Brain microvascular endothelial cell (primary cell): ENCODE results near the gene MAD1L1.

Source experiments
- DNase-seq: peaks from one replicate; pipeline ENCODE4 v3.0.0-alpha.2; 2020
- H3K27ac ChIP-seq: fragments of 250-450 bp; sonication (Bioruptor Pico); 2 replicates; pipeline ENCODE4 v1.5.1; 2020; ENCODE audit warnings: mild to moderate bottlenecking, moderate library complexity
- H3K27me3 ChIP-seq: fragments of 250-450 bp; sonication (Bioruptor Pico); replicated peaks from 2 replicates; pipeline ENCODE4 v1.5.1; 2020; ENCODE audit warnings: mild to moderate bottlenecking
- H3K36me3 ChIP-seq: fragments of 250-450 bp; sonication (Bioruptor Pico); replicated peaks from 2 replicates; pipeline ENCODE4 v1.5.1; 2020; ENCODE audit warnings: mild to moderate bottlenecking
- H3K4me3 ChIP-seq: 2 replicates; pipeline ENCODE4 v1.5.1; 2011; ENCODE audit warnings: low read depth, mild to moderate bottlenecking, control low read depth, low read length, moderate library complexity
- in situ Hi-C: cut with HindIII; loops from 2 replicates; pipeline ENCODE4 v1.10.0; 2017; ENCODE audit warnings: low sequenced_read_pairs, low pct_ligation_motif_present
- TF ChIP-seq, protein P1 (sequence below): IDR thresholded peaks from 2 replicates; pipeline ENCODE4 v1.5.1; 2011; ENCODE audit warnings: low read depth, mild to moderate bottlenecking, moderate library complexity, low read length, control low read depth, inconsistent platforms; ENCODE audit errors: missing control alignments

The MAD1L1 gene

DNA sequence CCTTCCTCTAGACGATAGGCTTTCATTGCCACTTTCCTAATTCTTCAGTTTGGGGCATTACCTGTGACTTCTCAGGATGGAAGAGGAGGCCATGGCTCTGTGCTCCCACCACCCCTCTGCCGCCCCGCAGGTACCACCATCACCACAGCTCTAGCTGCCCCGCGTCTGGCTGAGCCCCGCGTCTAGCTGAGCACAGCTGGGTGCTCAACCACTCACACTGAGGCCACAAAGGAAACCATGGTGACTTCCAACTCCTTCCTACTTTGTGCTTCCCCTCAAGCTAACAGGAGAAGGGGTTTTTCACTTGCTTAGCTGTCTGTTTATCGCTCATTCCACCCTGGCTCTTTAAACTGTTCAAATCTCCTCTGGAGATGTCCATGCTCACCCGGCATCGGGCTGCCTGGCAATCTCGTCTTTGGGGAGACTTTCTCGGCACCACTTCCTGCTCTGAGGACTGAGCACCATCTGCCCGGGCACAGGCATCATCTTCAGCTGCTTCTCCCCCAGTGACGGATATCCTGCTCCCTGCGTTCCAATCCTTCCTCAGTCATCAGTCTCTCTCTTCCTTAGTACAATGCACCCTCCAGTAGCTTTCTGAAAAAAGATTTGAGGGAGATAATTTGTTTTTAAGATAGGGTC is 59.4 kb downstream of the MAD1L1 start:
- H3K36me3 ChIP-seq, result no peaks in the 10 kb centered on the region
- in situ Hi-C loops, result no loop called here
- peak; percentile 11 for DNase-seq
- no peak overlapping the region for H3K4me3 ChIP-seq
- H3K27me3 ChIP-seq, result no peaks in the 10 kb centered on the region
- peak overlapping the region; percentile 18 for H3K27ac ChIP-seq
- TF ChIP-seq, protein P1, sequence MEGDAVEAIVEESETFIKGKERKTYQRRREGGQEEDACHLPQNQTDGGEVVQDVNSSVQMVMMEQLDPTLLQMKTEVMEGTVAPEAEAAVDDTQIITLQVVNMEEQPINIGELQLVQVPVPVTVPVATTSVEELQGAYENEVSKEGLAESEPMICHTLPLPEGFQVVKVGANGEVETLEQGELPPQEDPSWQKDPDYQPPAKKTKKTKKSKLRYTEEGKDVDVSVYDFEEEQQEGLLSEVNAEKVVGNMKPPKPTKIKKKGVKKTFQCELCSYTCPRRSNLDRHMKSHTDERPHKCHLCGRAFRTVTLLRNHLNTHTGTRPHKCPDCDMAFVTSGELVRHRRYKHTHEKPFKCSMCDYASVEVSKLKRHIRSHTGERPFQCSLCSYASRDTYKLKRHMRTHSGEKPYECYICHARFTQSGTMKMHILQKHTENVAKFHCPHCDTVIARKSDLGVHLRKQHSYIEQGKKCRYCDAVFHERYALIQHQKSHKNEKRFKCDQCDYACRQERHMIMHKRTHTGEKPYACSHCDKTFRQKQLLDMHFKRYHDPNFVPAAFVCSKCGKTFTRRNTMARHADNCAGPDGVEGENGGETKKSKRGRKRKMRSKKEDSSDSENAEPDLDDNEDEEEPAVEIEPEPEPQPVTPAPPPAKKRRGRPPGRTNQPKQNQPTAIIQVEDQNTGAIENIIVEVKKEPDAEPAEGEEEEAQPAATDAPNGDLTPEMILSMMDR, result no peak

DNA sequence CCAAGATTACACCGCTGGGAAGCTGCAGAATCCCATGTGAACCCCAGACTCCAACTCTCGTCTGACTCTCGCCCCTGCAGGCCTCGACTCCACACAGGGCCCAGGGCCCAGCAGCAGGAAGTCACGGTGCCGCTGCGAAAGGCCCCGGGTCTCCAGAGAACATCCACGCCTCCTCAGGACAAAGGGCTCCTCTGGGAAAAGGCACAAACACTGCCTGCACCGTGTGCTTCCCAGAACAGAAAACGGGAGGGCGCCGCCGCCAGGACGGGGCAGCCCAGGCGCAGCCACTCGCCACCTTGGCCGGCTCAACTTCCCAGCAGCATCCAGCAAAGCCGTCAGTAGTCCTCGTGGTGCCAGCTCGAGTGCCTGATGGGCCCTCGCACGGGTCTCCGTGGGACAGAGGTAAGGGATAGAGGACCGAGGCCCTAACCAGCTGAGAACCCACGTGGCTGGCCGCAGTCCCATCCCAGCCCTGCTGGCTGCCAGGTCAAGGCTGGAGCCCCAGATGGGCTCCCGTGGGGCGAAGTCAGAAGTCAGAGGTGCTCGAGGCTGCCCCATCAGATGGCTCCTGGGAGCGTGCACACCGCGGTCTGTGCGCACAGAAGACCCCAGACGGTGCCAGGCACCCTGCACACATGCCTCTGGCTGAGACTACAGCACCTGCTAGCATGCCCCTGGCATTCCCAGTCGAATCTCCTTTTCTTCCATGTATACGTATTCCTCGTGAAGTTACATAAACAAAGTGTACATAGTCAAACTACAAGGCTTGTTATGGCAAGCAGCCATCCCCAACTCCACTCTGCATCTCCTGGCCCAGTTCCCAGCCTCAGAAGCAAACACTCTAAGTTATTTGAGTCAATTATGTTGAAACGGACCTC is 60.2 kb downstream of the MAD1L1 start:
- Histone ChIP-seq H3K27me3 (no peaks in the 10 kb centered on the region), H3K4me3 (no peak overlapping the region)
- in situ Hi-C loops, result no loop called here

DNA sequence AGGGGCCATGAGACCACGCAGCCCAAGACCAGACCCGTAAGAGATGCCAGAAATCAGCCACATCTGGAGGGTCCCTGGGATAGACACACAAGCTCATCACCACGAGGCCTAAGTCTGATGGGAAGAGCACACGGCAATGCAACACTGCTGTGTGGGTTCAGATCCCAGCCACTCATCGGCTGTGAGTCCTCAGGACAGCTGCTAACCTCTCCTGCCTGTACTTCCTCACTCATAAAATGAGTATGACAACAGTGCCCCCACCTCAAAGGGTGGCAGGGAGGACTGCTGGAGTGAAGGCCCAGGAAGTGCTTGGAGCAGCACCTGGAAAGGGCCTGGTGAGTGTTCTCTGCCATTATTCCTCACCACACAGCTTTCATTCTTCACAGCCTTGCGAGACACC is 60.9 kb downstream of the MAD1L1 start:
- DNase-seq, result no peak
- H3K4me3 ChIP-seq, result no peak overlapping the region
- H3K27ac ChIP-seq, result no peak overlapping the region
- no peaks in the 10 kb centered on the region for H3K36me3 ChIP-seq
- TF ChIP-seq, protein P1, result no peak
- in situ Hi-C loops, result no loop called here
- no peaks in the 10 kb centered on the region for H3K27me3 ChIP-seq

More for the DNA sequence above, 60.2 kb downstream of the MAD1L1 start:
- TF ChIP-seq, protein P1, result no peak
- H3K27ac ChIP-seq, result peak overlapping the region; percentile 18
- peak; percentile 77 for DNase-seq
- no peaks in the 10 kb centered on the region for H3K36me3 ChIP-seq

DNA sequence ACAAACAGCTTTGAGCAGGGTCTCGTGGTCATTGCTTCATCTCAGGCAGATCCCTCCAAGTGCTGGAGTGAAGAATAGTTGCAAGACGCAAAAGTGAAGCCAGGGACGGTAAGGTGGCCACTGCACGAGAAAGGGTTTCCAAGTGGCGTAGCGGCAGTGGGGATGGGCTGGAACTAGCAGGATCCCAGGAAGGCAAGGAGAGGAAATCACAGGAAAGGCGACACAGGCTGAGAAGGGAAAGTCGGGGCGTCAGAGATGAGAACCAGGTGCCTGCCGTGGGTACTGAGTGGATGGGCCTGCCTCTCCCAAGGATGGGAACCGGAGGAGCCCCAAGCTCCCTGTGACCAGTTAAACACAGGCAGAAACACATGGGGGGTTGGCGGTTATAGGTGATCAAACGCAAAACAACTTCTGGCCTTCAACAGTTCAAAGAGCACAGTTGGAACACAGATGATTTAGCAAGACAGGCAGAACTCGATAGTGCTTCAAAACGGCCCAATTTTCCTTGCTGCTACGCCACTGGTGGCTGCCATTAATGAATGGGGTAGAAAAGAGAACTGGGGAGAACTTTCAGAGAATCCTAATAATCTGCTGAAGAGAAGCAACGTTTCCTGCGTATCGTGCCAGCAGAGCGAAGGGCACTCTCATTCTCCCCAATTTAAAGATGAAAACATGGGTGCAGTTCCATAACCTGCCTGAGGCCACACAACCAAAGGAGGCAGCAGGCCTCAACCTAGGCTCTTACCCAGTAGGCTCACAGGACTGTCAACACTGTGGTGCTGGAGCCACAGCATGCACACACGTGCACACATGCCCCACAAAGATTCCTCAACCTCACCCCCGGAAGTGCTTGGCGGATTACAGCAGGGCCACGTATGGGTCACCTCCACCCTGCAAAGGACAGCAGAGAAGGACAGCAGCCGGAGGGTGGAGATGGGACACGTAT is 61.9 kb downstream of the MAD1L1 start:
- Histone ChIP-seq H3K27me3 (no peaks in the 10 kb centered on the region), H3K27ac (no peak overlapping the region), H3K4me3 (no peak overlapping the region), H3K36me3 (no peaks in the 10 kb centered on the region)
- TF ChIP-seq, protein P1, result no peak
- in situ Hi-C loops, result no loop called here
- no peak for DNase-seq

DNA sequence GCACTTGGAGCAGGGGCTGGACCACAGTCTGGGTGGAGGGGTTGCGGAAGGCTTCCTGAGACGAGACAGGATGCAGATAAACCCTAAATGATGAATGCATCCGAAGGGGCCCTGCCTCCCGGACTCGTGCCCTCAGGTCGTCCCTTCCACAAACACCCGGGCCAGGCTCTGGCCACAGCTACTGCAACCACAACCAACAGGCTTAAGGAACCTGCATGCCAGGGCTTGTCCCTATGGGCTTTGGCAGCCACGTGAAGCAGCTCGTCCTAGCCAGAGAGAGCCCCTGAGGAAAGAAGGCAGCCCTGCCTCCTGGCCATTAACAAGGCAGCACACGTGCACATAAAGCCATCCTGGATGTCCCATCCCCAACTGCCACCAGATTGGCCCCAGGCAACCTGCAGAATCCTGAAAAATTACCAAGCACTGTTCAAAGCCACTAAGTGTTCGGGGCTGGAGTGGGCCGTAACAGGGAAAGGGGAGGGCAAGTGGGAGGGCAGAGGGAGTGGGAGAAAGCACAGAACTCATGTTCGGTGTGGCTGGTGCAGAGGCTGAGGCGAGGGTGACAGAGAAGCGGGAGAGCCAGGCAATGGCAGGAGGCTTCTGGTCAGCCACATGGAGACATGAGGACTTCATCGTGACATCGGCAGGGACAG is 62.7 kb downstream of the MAD1L1 start:
- TF ChIP-seq, protein P1, result no peak
- in situ Hi-C loops, result no loop called here

More for the DNA sequence above, 62.7 kb downstream of the MAD1L1 start:
- no peak overlapping the region for H3K4me3 ChIP-seq
- H3K36me3 ChIP-seq, result no peaks in the 10 kb centered on the region
- DNase-seq, result no peak
- H3K27me3 ChIP-seq, result no peaks in the 10 kb centered on the region
- H3K27ac ChIP-seq, result no peak overlapping the region
